HG02763 (cell line): ENCODE data around the gene PSMG2.
"Not testable (repeated sequence)": the region's sequence is repeated elsewhere in the genome, so short reads cannot be mapped to it uniquely, and the experiment has no call there.

Experiments
- ATAC-seq: cut with Tn5 transposase; IDR thresholded peaks from one replicate; pipeline ENCODE4 v1.9.1; 2021; ENCODE audit warnings: mild to moderate bottlenecking, moderate library complexity; ENCODE audit not compliant: unreplicated experiment

PSMG2 gene

GRCh38 chr18:12758566-12758965 is 55.7 kb downstream of the PSMG2 start:
- ATAC-seq, result not testable (repeated sequence)

DNA sequence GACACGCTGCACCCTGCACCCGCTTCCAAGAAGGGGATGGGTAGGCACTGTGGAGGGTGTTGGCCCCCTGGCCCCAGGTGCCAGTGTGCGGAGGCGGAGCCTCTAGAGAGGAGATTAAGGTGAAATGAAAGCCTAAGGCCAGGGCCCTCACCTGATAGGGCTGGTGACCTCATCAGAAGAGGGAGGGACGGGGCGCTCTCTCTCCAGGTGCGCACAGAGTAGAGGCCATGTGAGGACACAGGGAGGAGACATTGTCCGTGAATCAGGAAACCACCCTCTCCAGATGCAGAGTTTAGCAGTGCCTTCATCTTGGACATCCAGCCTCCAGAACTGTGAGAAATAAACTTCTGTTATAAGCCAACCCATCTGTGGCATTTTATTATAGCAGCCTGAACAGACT is 62.3 kb downstream of the PSMG2 start:
- ATAC-seq, result no peak

DNA sequence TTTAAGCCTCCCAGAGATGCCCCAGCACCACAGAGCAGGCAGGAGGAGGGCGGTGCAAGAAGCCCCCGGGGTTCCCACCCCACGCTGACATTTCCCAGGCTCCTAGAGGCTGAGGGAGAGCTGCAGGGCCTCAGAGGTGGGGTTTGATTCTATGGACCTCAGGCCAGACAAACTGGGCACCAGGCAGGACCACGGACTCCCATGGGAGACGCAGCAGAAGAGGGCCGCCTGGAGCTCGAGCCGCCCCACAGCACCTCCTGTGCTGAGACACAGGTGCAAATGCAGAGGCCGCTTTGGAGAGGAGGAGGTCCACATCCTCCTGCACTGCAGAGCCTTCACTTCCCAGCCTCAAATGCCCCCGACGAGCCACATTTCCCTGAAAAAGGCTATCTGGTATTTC is 62.7 kb downstream of the PSMG2 start:
- no peak for ATAC-seq

GRCh38 chr18:12766986-12767433 is 64.2 kb downstream of the PSMG2 start:
- no peak for ATAC-seq

GRCh38 chr18:12767580-12768155 is 64.8 kb downstream of the PSMG2 start:
- ATAC-seq, result no peak

DNA sequence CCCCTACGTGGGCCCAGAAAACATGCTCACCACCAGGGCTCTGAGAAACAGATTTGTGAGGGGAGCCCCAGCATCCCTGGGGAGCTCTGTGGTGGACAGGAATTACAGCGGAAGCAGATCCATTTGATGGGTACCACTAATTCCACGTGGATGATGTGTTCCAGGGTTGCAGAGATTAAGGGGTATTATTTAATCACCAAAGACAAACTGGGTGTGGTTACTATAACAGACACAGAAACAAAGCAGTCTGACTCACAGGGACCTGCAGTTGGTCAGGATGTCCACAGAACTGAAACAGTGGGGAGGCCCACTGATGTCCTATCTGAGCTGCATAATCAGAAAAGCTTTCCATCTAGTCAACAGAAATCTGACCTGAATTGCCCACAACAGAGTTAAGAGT is 65.8 kb downstream of the PSMG2 start:
- no peak for ATAC-seq

DNA sequence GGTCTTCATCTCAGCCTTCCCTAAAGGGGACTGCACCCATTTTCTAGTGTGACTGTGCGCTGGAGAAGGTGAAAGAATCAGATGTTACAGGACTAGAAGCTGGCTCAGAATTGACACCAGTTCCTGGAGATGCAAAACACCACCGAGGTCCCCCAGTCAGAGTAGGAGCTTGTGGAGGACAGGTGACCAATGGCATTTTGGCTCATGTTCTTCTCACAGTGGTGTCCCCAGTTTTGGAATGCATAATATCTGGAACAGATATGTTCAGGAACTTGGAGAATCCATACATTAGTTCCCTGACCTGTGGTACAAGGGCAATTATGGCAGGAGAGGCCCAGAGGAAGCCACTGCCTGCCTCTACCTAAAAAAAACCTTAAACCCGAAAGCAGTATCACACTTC is 66.3 kb downstream of the PSMG2 start:
- ATAC-seq, result no peak

- no peak for ATAC-seq
Measured at GRCh38 chr18:12769644-12770440, 67.0 kb downstream of the PSMG2 start.

DNA sequence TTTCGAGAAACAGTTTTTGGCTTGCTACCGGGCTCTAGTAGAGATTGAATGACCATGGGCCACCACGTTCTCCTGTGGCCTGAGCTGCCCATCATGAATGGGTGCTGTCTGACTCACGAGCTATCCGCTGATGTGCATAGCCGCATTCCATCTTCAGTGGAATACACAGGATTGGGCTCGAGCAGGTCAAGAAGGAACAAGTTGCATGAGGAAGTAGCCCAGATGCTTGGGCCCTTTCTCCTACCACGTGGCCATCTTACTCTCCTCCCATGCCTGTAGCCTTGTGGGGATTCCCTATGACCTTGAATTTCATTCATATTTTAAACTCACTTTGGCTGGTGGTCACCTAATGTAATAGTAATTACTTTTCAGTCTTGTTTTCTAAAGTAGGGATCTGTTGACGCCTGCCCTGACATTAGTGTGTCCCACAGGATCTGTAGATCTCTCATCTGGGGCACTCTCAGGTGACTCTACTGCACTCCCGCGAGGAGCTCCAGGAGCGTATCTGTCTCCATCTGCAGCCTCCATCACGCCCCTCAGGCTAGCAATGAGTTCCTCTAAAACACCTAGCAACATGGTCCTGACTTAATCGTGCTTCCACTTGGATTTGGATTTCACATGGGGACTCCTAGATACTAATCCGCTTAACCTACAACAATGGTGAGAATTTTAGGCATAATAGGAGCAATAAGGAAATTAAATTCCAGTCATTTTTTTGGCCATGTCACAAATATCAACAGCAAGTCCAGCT is 67.8 kb downstream of the PSMG2 start:
- no peak for ATAC-seq

DNA sequence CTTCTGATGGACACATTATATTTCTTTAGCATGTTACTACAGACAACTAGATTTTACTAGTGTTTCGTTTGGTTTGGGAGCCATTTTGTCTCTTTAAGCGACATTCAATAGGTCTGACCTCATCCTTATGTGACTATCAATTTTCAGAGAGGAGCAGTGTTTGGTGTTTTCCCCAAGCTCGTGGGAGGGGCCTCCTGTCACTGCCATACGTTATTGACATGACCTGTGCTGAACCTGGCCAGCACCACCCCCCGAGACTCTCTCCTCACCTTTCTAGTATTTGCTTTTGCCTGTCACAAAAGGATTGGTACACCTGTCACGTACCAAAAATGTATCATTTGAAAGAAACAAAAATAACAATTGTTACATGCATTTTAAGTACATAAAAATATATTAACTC is 69.3 kb downstream of the PSMG2 start:
- no peak for ATAC-seq

DNA sequence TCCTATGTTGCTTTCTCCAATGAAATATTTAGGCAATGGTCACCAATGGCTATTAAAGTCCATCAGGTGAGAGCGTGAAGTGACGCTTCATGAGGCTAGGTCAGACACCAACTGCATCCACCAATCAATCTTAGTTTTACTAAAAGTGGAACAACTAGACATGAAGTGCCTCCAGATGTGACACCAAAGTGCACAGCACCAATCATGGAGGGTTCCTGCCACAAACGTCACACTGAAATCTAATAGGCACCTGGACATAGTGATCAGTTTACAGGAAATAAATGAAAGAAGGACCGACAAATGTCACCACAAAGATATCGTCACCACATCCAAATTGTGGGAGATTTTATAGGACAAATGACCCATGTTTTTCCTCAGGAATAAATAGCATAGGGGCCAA is 70.5 kb downstream of the PSMG2 start:
- no peak for ATAC-seq

DNA sequence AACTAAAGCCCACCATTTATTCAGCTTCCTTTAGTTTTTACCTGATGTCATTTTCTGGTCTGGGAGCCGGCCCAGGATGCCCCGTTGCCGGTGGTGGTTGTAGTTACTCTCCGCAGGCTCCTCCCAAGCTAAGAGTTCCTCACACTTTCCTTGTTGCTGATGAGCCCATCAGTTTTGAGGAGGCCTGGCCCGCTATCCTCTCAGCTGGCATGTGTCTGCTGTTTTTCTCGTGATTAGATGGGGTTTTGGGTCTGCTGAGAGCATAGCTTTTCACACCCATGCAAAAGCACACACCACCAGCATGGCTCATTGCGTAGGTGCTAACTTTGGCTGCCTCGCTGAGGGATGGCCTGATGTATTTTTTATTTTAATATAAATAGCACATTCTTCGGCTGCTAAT is 72.1 kb downstream of the PSMG2 start:
- no peak for ATAC-seq
